ENCODE measurements around the gene LIN28A. TPM values are rescaled to one million over a fixed set of nuclear protein-coding genes. Genes with fewer than 3 reads are reported as not detected.
"Not testable (repeated sequence)": the region's sequence is repeated elsewhere in the genome, so short reads cannot be mapped to it uniquely, and the experiment has no call there.

Gene LIN28A, protein sequence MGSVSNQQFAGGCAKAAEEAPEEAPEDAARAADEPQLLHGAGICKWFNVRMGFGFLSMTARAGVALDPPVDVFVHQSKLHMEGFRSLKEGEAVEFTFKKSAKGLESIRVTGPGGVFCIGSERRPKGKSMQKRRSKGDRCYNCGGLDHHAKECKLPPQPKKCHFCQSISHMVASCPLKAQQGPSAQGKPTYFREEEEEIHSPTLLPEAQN
- total RNA-seq (ENCODE audit: insufficient read depth, low replicate concordance): 1.4 TPM

DNA sequence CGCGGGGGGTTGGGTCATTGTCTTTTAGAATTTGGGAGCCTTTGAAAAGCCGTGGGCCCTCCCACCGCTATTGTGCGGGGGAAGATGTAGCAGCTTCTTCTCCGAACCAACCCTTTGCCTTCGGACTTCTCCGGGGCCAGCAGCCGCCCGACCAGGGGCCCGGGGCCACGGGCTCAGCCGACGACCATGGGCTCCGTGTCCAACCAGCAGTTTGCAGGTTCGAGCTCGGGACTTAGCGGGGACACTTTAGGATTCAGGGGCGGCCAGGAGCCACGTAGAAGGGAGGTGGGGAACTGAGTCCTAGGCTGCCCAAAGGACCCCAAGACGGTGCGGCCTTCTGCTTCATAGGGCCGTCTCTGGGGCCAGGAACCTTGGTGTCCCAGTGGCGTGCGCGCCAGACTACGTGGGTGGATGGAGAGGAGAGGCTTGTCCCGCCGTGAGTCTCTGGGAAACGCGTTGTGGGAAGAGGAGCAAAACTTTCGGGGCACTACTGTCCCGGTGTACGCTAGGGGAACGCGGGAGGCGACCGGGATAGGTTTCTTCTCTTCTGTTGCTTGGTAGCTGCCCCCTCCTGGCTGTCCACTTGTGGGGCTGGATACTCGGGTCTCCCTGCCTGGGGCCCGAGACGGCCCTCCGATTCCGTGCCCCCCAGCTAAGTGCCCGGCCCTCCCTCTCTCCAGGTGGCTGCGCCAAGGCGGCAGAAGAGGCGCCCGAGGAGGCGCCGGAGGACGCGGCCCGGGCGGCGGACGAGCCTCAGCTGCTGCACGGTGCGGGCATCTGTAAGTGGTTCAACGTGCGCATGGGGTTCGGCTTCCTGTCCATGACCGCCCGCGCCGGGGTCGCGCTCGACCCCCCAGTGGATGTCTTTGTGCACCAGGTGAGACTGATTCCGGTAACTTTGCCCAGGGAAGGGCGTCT, at the start of gene LIN28A:
Gene LIN28A (plus strand): TSS at position 112 of the 918 bp plus-strand sequence. CDS start 75 bp downstream, at position 187.
- no peak for DNase-seq (ENCODE audit: low spot score)

DNA sequence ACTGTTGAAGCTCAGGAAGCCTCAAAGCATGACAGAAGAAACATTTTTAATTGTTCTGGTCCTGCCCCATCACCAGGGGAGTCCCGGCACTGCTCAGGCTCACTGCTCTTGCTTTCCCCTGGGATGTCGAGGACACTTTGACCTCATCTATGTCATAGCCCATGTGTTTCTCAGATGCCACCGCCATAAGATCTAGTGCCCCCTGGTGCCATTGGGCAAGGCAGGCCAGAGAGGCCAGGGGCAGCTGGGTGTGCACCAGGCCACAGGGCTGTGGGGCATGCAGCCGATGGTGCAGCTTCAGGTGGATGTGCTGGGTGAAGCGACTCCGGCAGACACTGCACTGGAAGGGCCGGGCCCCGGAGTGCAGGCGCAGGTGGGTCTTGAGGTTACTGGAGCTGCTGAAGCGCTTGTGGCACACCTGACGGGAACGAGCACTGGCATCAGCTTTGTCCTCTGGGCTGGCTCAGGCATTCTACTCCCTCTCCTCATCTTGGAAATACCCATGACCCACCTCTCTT, 49.0 kb upstream of the LIN28A start:
- no peak for DNase-seq (ENCODE audit: low spot score)

DNA sequence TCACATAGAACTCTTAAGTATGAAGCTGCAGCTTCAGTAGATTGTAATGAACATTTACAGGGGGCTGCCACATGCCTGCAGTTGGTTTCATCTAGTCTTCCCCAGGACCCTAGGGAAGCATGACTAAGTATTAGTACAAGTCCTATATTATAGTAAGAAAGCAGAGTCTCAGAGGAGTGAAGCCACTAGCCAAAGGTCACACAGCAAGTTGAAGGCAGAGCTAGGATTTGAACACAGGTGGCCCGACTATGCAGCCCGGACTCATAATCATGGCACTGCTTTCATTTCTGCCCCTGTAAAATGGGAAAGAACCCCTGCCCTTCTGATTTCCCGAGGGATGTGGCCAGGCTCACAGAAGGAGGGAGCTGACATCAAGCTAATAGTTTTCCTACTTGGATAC, 48.3 kb upstream of the LIN28A start:
- DNase-seq (ENCODE audit: low spot score): no peak

DNA sequence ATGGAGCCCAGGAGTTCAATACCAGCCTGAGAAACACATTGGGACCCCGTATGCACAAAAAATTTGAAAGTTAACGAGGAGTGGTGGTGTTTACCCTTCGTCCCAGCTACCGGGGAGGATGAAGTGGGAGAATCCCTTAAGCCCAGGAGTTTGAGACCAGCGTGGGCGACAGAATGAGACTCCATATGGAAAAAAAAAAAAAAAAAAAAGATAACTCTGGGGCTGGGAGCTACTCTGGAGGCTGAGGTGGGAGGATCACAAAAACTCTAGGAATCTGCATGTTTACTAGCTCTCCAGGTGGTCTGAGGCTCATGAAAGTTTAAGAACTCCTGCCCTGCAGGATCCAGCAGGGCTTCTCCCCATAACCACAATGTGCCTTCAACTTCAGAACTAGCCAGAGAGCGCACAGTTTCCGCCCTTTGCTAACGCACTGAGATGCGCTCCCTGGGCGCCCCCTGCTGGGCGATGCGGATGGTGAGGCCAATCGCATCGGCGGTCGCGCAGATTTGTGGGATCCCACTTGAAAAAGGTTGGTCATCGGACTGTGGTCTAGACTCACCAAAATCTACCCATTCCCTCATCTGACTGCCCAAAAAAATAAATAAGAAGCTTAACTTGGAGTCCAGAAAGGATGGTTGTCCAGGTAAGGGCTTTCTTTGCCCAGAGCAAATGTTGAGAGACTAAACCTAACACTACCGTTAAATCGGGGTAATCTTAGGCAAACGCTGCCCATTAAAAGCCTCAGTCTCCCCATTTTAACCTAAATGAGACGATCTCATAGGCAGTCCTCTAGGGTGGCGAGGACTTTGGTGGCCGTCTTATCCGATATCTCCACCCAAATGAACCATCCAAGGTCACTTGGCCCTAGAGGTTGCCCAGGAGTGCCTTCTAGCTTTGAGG, 46.8 kb upstream of the LIN28A start:
- peak; percentile 63 for DNase-seq (ENCODE audit: low spot score)

DNA sequence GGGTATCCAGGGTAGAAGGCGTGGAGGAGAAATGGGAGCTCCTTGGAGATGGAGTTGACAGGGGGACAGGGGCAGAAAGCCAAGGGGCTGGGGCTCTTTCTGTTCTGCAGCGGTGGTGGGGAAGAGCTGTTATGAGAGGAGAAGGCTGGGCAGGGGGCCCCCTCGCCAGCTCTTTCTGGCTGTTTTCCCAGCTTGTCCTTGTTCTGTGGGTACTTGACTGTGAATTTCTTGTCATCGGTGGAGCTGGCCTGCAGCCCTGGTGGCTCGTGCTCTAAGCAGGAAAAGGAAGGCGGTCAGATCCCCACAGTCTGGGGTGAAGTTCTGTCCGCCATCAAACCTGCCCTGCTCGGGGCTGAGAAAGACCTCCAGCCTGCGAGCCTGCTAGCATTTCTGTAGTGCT, 45.7 kb upstream of the LIN28A start:
- DNase-seq (ENCODE audit: low spot score): no peak

DNA sequence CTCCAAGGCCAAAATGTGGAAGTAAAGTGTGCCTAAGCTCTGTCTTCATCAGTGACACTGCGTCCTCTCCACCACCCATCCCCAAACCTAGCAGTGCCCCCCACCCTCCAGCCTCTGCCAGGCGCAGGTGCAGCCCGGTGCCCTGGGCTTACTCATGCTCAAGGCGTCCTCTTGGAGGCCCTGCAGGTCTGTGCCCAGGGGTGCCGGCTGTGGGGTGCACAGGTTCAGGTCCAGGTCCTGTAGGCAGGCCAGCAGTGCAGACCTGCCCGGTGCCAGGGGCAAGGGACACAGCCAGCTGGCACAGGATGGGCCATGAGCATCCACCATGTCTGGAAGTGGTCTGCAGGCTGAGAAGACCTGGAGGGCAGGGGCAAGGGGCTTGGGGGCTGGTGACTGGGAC, 43.2 kb upstream of the LIN28A start:
- DNase-seq (ENCODE audit: low spot score): no peak

DNA sequence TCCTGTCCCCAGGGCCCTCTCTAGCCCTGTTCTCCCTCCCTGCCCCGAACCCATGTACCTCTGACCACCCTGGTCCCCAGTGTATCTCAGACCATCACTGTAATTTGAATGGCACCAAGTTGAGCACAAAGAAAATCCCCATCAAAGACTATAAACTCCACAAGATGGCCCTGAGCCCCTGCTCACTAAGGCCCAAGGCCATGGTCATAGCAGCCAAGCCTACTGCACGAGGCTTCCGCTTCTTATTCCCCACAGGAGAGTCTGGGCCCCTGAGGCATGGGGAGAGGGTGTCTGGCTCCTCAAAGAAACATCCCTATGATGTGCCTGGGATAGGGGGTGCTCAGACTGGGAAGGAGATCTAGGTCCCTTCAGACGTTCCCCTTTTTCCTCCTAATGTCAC, 42.6 kb upstream of the LIN28A start:
- no peak for DNase-seq (ENCODE audit: low spot score)

DNA sequence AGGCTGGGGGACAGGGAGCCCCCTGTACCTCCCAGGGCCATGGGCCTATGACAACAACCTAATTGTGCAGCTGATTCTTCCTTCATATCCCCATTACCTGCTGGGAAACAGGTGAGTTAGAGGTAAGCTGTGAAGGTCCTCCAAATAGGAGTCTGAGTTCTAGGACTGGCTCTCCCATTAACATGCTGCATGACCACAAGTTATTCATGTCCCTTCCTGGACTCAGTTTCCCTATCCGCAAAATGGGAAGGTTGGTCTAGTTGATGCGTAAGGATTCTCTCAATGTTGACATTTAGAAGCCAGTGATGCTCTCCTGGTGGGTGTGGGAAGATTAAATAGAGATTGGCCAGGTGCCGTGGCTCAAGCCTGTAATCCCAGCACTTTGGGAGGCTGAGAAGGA, 42.1 kb upstream of the LIN28A start:
- no peak for DNase-seq (ENCODE audit: low spot score)

DNA sequence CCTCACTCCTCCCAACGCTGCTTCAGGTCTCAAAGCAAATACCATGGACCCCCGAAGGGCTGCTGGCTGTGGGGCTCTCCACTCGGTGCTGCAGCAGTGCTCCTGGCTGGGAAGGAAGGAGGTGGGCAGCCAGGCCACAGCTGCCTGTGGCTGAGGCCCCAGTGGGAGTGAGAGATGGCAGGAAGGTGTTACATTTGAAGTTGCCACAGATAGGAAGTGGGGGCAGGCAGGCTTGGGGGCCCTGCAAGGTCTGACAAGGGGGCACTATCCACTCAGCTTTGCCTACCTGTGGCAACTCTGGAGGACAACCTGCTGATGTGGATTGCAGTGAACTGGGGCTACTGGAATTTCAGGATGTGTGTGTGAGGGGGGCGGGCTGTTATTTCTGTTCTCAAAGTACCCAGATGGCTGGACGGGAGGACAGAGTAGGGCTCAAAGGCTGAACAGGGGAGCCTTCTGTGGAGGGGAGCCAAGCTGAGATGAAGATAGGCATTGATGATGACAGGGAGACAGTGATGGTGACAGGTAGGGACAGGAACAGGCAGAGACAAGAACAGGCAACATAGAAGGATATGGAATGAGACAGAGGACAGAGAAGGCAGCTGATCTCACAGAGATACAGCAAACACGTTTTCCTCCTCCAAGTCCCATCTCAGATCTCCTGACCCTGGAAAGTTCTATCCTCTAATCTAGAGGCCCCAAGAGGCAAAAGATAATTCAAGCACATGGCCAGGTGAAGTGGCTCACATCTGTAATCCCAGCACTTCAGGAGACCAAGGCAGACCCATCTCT, 39.8 kb upstream of the LIN28A start:
- no peak for DNase-seq (ENCODE audit: low spot score)

DNA sequence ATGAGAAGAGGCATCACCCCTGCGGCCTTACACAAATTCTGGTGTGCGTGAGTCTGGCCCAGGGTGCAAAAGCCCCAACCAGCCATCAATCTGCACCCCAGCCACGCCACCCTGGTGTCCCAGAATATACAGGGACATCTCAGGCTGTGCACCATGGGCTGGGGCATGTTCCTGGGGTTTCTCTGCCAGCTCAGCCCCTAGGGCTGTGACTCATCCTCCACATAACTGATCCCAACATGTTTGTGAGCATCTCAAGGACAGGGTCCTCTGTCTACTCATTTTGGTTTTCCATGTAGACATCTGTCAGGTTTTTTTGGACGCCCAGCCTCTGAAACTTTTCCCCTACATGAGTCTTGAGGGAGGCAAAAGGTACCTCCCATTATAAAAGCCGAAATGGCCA, 38.6 kb upstream of the LIN28A start:
- DNase-seq (ENCODE audit: low spot score): no peak

DNA sequence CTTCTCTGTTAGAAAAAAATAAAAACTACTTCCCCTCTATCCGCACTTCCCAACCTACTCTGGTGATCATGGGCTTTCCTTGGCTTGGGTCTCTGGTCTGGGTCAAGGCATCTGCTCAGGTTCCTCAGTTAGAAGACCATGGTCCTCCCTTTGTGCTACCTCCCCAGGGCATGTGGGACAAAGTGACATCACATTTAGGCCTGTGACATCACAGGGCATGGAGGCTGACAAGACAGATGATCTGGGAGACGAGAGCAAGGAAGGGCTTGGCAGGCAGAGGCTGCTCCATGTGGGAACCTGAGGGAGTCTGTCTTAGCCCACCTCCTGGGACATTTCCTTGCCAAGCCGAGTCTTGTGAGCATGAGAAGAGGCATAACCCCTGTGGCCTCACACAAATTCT, 38.0 kb upstream of the LIN28A start, which contains the start of gene ZNF683:
Gene ZNF683 (minus strand): TSS at position 140 of the 400 bp plus-strand sequence. CDS start 4,179 bp downstream, outside the sequence.
- DNase-seq (ENCODE audit: low spot score): not testable (repeated sequence)

DNA sequence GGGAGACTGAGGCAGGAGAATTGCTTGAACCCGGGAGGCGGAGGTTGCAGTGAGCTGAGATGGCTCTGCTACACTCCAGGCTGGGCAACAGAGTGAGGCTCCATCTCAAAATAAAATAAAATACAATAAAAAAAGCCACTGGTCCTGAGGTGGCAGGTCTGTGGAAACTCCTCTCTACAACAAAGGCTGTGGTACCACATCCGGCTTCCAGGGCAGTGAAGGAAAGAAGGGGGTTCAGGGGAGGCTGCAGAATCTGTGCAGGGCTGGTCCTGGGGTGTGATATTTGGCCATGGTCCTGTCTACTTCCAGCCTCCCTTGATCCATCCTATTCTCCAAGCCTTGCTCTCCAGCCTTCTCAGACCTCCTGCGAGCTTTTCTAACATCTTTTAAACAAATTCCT, 37.3 kb upstream of the LIN28A start:
- no peak for DNase-seq (ENCODE audit: low spot score)

DNA sequence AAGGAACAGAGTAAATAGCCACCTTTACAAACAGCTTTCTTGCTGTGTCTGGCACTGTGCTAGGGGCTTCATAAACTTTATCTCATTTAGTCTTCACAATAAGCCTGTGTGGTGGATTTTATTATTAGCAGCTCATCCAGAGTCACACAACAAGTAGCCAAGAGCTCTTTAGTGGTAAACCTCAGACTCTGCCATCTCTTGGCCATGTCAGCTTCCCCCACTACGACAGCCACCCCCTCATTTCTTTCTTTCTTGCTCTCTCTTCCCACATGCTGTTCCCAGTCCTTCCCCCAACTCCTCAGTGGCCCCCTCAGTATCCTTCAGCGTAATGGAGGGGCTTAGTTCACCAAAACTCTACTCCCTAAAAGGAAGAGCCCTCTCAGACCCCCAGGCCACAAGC, 36.8 kb upstream of the LIN28A start:
- DNase-seq (ENCODE audit: low spot score): no peak

DNA sequence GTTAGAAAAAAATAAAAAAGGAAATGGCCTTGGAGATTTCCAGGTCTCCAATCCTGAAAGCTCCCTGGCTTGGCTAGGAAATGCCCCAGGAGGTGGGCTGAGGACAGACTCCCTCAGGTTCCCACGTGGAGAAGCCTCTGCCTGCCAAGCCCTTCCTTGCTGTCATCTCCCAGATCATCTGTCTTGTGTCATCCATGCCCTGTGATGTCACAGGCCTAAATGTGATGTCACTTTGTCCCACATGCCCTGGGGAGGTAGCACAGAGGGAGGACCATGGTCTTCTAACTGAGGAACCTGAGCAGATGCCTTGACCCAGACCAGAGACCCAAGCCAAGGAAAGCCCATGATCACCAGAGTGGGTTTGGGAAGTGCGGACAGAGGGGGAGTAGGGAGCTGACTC, 36.3 kb upstream of the LIN28A start:
- DNase-seq (ENCODE audit: low spot score): not testable (repeated sequence)

DNA sequence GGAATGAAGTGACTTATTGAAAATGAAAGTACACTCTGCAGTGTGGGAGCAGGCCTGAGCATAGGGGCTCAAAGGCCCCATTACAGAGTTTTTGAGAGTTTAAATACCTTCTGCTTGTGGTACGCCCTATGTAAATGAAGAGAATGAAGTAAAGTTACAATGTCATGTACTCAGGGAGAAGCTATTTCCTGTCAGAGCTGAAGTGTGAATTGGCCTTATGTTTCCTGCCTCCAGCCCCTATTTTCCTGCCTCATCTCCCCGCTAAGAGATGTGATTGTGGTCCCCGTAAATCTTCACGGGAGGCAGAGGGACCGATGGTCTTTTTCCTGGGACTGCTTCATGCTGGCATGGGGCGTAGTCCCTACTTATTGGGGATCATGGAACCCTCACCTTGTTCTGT, 35.5 kb upstream of the LIN28A start:
- no peak for DNase-seq (ENCODE audit: low spot score)

DNA sequence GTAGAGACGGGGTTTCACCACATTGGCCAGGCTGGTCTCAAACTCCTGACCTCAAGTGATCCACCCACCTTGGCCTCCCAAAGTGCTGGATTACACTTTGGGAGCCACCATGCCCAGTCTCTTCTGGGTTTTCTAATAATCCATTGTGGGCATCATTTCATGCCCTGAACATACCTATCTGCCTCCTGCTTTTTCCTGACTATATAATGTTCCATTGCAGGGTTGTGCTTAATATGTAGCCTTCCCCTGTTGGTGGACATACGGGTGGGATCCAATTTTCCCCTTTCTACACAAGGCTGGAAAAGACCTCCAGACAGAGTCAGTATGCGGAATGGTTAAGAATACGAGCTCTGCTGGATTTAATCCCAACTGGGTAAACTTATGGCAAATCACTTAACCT, 34.6 kb upstream of the LIN28A start:
- DNase-seq (ENCODE audit: low spot score): no peak

DNA sequence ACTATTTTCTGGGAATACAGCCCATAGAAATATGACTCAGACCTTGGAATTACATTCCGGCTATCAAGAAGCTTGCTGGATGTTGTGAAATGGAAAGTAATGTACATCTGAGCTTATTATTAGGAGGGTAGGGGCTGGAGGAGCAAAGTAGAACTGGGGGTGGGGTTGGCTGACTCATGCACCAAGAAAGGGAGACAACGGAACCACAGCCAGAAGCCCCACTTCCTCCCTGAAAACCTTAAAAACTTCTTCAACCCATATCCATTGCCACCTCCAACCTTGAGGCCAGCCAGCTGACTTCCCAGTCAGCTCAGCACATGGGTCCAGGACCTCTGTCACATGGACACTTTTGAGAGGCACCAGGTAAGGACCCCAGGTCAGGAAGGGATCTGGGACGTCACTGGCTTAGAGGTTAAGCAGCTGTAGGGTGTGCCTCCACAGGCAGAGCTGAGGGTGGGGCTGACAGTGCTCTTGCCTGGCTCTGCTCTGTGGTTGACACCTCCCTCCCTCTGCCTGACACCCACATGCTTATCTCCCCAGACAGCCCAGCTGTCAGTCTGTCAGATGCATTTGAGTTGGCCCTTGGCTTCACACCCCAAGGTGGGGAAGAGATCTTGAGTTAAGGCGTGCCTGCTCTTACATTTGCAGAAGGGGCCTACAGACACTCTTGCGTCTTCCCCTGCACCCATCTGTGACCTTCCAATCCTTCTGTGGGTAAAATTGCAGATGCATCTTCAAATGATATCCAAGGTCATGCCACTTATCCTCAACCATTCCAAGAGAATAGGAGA, 32.3 kb upstream of the LIN28A start:
- DNase-seq (ENCODE audit: low spot score): peak; percentile 95

DNA sequence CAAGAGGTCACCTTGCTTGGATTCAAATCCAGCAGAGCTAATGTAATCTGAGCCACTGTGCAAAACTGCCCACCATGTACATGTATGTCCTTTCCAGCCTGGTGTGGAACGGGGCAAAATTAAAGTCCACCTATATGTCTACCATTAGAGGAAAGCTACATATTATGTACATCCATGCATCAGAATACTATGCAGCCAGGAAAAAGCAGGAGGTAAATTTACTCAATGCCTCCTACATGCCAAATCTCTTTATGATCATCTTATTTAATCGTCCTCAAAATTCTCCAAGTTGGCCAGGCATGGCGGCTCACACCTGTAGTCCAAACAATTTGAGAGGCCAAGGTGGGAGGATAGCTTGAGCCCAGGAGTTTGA, 31.8 kb upstream of the LIN28A start:
- DNase-seq (ENCODE audit: low spot score): no peak

DNA sequence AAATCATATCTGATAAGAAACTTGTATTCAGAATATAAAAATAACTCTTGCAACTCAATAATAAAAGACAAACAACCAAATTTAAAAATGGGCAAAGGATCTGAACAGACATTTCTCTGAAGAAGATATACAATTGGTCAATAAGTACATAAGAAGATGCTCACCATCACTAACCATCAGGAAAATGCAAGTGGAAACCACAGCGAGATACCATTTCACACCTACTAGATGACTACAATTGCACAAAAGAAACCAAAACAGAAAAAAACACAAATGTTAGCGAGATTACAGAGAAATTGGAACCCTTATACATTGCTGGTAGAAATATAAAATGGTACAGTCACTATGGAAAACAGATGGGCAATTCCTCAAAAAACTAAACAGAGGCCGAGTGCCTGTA, 26.5 kb upstream of the LIN28A start:
- DNase-seq (ENCODE audit: low spot score): no peak

DNA sequence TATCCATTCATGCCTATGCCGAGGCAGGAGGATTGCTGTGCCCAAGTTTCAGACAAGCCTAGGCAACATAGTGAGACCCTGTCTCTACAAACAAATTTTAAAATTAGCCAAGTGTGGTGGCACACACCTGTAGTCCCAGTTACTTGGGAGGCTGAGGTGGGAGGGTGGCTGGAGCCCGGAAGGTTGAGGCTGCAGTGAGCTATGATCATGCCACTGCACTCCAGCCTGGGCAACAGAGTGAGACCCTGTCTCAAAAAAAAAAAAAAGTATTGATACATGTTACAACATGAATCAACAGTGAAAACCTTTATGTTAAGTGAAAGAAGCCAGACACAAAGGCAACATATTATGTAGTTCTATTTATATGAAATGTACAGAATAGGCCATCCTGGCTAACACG, 25.6 kb upstream of the LIN28A start:
- not testable (repeated sequence) for DNase-seq (ENCODE audit: low spot score)

Measured in umbilical cord (tissue), 2 donors.